Tibial artery (tissue), 4 donors: ENCODE measurements around the gene FMNL1.
A peak's percentile ranks its signal among the peaks of the same experiment; 100 is the strongest.

Experiments used
- DNase-seq, 2 donors: peaks; one replicate each; pipeline ENCODE4 v3.0.0-alpha.2; 2019
- H3K27ac ChIP-seq, 2 donors: fragments of 200-600 bp; sonication (generic) in 1 of 2; 1 replicate in 1 of 2; 2 replicates in 1 of 2; pipeline ENCODE4 v1.5.1; 2018 to 2019; ENCODE audit warnings: mild to moderate bottlenecking in 1 of 2
- H3K27me3 ChIP-seq, 2 donors: fragments of 200-600 bp; sonication (generic) in 1 of 2; one replicate each; pipeline versions ENCODE4 v1.5.1 to v1.6.0; 2016 to 2019
- H3K36me3 ChIP-seq, 3 donors: fragments of 200-600 bp; sonication (generic) in 2 of 3; one replicate each; pipeline ENCODE4 v1.5.1; 2016 to 2019; ENCODE audit warnings: mild to moderate bottlenecking in 2 of 3
- H3K4me1 ChIP-seq, 4 donors: fragments of 200-600 bp; sonication (generic) in 2 of 4; 1 replicate in 3 of 4; 2 replicates in 1 of 4; pipeline ENCODE4 v1.5.1; 2016 to 2019
- H3K4me3 ChIP-seq, 2 donors: fragments of 200-600 bp; sonication (generic) in 1 of 2; 1 replicate in 1 of 2; 2 replicates in 1 of 2; pipeline ENCODE4 v1.5.1; 2018 to 2019; ENCODE audit warnings: mild to moderate bottlenecking in 2 of 2
- H3K9me3 ChIP-seq, 3 donors: fragments of 200-600 bp; sonication (generic) in 1 of 3; one replicate each; pipeline ENCODE4 v1.5.1; 2016 to 2019
- intact Hi-C: fragments of 100-400 bp; cut with DNase I; formaldehyde crosslinking; loops from one replicate; pipeline ENCODE4 v1.15.0; 2023; ENCODE audit warnings: low total_unique reads
- TF ChIP-seq, protein P1 (sequence below), 2 experiments: fragments of 200-600 bp in 1 of 2; fragments of 450-650 bp in 1 of 2; IDR thresholded peaks; one replicate each; pipeline ENCODE4 v1.5.1; 2017 to 2019; ENCODE audit warnings: antibody characterized with exemption in 2 of 2, mild to moderate bottlenecking in 1 of 2, moderate library complexity in 1 of 2

Gene FMNL1, protein sequence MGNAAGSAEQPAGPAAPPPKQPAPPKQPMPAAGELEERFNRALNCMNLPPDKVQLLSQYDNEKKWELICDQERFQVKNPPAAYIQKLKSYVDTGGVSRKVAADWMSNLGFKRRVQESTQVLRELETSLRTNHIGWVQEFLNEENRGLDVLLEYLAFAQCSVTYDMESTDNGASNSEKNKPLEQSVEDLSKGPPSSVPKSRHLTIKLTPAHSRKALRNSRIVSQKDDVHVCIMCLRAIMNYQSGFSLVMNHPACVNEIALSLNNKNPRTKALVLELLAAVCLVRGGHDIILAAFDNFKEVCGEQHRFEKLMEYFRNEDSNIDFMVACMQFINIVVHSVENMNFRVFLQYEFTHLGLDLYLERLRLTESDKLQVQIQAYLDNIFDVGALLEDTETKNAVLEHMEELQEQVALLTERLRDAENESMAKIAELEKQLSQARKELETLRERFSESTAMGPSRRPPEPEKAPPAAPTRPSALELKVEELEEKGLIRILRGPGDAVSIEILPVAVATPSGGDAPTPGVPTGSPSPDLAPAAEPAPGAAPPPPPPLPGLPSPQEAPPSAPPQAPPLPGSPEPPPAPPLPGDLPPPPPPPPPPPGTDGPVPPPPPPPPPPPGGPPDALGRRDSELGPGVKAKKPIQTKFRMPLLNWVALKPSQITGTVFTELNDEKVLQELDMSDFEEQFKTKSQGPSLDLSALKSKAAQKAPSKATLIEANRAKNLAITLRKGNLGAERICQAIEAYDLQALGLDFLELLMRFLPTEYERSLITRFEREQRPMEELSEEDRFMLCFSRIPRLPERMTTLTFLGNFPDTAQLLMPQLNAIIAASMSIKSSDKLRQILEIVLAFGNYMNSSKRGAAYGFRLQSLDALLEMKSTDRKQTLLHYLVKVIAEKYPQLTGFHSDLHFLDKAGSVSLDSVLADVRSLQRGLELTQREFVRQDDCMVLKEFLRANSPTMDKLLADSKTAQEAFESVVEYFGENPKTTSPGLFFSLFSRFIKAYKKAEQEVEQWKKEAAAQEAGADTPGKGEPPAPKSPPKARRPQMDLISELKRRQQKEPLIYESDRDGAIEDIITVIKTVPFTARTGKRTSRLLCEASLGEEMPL

DNA sequence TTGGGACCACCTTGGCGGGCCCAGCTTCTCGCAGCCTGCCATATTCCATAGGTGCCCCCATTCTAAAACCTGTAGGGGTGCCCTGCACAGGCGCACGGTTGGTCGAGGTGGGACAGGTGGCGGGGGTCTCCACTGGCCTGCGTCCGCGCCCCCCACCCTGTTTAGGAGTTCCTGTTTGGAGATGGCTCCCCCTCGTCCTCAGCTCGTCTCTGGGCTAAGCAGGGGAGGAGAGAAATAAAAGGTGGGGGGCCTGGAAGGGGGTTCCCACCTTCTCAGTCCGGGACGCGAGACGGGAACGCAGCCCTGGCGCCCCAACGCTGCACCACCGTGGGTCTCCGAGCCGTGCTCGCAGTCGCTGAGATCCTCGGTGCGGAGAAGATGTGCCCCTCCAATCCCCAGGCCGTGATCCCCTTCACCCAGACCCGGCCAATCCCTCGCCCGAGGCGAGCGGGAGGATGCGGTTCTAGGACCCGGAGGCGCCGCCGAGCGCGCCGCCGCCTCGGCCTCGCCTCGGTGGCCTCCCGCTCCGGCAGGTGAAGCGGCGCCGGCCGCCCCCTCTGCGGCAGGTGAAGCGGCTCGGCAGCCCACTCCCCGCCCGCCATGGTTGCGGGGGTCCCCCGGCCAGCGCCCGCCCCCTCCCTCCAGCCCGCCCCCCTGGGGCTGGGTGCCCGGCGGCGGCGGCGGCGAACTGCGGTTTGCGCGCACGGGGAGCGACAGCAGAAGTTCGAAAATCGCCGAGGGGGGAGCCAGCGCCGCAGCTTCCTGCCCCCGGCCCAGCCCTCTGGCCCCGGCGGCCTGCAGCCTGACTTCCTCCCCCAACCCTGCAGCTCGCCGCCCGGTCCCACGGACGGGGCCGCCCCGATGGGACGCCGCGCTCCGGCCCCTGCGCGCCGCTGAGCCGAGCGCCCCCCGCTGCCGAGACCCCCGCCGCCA is at the start of gene FMNL1:
Gene FMNL1, plus strand, starts transcription at position 805 of the 933 bp plus-strand sequence. CDS start 240 bp downstream, outside the sequence.
- Histone ChIP-seq H3K4me1 (peaks cover 0 to 19% (median 15%) of the 10 kb centered on the region in 4 donors), H3K9me3 (no peaks in the 10 kb centered on the region), H3K27ac (no peak within 1 kb of the TSS), H3K27me3 (peaks cover 0 to 43% of the 10 kb centered on the region in 2 donors), H3K36me3 (no peaks in the 10 kb centered on the region), H3K4me3 (peak within 1 kb of the TSS; percentile 36 to 59)
- TF ChIP-seq, protein P1, sequence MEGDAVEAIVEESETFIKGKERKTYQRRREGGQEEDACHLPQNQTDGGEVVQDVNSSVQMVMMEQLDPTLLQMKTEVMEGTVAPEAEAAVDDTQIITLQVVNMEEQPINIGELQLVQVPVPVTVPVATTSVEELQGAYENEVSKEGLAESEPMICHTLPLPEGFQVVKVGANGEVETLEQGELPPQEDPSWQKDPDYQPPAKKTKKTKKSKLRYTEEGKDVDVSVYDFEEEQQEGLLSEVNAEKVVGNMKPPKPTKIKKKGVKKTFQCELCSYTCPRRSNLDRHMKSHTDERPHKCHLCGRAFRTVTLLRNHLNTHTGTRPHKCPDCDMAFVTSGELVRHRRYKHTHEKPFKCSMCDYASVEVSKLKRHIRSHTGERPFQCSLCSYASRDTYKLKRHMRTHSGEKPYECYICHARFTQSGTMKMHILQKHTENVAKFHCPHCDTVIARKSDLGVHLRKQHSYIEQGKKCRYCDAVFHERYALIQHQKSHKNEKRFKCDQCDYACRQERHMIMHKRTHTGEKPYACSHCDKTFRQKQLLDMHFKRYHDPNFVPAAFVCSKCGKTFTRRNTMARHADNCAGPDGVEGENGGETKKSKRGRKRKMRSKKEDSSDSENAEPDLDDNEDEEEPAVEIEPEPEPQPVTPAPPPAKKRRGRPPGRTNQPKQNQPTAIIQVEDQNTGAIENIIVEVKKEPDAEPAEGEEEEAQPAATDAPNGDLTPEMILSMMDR (IDR thresholded peaks at IDR 0.05): no peak
- intact Hi-C loops: loop anchor here (2.0 kb wide), 1 partner anchor 165 kb away; no protein-coding TSS in a partner anchor
- DNase-seq: peak; percentile 42 to 76

DNA sequence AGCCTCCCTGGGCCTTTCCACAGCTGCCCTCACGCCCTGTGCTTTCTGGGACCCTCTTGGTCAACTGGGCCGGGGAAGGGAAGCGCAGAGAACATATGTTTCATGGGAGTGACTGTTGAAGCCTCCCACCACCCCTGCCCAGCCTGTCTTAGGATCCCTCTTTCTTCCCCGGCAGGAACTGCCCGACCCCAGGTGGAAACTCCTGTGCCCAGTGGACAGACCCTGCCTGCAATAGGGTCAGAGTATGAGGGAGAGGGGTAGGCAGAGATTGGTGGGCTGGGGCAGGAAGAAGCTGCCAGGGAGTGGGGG is 49.5 kb upstream of the FMNL1 start:
- no peaks in the 10 kb centered on the region for H3K36me3 ChIP-seq
- peak overlapping the region; percentile 43 to 52 for H3K4me3 ChIP-seq
- H3K4me1 ChIP-seq: peaks cover 0 to 45% (median 33%) of the 10 kb centered on the region in 4 donors
- intact Hi-C loops: no loop called here
- no peak for DNase-seq
- TF ChIP-seq, protein P1 (IDR thresholded peaks at IDR 0.05): no peak
- peak overlapping the region; percentile 88 to 96 for H3K27ac ChIP-seq
- no peaks in the 10 kb centered on the region for H3K9me3 ChIP-seq
- H3K27me3 ChIP-seq: no peaks in the 10 kb centered on the region

DNA sequence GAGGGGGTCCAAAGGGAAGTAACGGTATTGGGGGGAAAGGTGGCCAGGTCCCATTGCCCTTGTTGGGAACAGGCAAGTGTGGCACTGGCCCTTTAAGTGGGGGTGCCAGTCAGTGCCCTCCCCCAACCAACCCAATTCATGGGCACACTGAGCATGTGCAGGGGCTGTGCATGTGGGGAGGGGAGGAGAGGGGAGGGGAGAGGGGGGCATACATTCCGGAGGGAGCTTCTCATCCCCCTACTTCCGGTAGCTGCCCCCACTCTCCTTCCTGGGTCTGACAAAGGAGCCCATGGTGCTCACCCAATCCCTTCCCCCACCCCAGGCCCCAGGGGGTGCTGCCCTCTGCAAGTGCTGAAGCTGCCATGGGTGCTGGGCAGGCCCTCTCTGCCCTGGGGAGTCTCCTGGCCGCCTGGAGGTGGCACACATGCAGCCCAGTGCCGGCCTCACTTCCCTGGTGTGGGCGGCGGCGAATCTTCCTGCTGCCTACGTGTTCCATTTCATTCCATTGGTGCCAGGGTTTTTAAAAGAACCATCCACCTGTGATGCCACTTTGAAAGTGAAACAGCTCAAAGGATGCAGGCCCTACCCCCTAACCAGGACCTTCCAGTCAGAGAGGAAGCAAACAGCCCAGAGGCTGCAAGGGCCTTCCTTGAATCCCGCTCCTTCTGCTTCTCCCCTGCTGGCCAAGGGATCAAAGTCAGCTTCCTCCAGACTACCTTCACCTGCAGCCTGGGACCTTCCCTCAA is 49.0 kb upstream of the FMNL1 start:
- Histone ChIP-seq H3K27ac (peak overlapping the region; percentile 88 to 96), H3K4me3 (peak overlapping the region; percentile 43 to 52), H3K36me3 (no peaks in the 10 kb centered on the region), H3K4me1 (peaks cover 0 to 45% (median 33%) of the 10 kb centered on the region in 4 donors), H3K27me3 (no peaks in the 10 kb centered on the region), H3K9me3 (no peaks in the 10 kb centered on the region)
- peak; percentile 62 to 89 for DNase-seq
- TF ChIP-seq, protein P1 (IDR thresholded peaks at IDR 0.05): peak in 1 of 2 experiments; percentile 22
- intact Hi-C loops: no loop called here

DNA sequence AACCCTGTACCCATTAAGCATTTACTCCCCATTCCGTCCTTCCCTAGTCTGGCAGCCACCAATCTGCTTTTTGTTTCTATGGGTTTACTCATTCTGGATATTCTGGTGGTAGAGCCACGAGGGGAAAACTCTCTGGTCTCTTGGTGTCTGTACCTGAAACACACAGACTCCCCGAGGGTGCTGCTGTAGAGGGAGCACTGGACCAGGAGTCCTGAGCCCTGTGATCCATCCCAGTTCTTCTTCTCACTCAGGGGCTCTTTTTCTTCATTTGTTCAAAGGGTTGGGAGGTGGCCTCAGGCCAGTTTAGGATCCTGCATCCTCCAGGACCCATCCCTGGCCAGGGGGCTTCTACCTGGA is 45.9 kb upstream of the FMNL1 start:
- DNase-seq: no peak
- Histone ChIP-seq H3K4me1 (peaks cover 0 to 40% (median 28%) of the 10 kb centered on the region in 4 donors), H3K36me3 (no peaks in the 10 kb centered on the region), H3K27me3 (no peaks in the 10 kb centered on the region), H3K9me3 (no peaks in the 10 kb centered on the region), H3K4me3 (no peak overlapping the region), H3K27ac (peak overlapping the region; percentile 45 to 55)
- TF ChIP-seq, protein P1 (IDR thresholded peaks at IDR 0.05): no peak
- intact Hi-C loops: no loop called here
